ENCODE data around the gene CFAP65.

DNA sequence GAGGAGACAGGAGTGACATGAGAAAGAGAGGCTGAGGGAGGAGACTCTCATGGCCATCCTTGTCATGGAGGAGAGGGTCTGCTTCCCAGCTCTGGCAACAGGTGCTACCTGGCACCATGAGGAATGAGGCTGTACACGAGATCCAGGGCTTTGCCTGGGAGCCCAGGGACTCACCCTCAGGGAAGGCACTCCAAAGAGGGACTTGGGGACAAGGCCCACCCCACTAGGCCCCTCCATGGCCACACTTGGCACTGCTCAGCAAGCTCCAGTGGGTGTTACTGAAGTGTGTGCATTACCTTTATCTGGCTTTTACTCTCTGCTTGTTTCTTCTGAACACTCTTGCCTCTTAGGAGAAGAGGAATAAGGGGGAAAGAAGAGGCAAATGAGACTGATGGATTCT lies 2.7 kb downstream of the CFAP65 start:
- TF ChIP-seq JUNB (CRISPR knock-in tag; IDR thresholded peaks at IDR 0.05; ENCODE audit: borderline replicate concordance) (no peak), ZBTB8A (CRISPR knock-in tag; IDR thresholded peaks at IDR 0.05; ENCODE audit: borderline replicate concordance, low read depth) (no peak), SETDB1 (CRISPR knock-in tag; IDR thresholded peaks at IDR 0.05; ENCODE audit: borderline replicate concordance) (no peak), JUND (CRISPR knock-in tag; IDR thresholded peaks at IDR 0.05) (no peak), FOXO1 (CRISPR knock-in tag; IDR thresholded peaks at IDR 0.05) (no peak)
- TF ChIP-seq, protein P1, sequence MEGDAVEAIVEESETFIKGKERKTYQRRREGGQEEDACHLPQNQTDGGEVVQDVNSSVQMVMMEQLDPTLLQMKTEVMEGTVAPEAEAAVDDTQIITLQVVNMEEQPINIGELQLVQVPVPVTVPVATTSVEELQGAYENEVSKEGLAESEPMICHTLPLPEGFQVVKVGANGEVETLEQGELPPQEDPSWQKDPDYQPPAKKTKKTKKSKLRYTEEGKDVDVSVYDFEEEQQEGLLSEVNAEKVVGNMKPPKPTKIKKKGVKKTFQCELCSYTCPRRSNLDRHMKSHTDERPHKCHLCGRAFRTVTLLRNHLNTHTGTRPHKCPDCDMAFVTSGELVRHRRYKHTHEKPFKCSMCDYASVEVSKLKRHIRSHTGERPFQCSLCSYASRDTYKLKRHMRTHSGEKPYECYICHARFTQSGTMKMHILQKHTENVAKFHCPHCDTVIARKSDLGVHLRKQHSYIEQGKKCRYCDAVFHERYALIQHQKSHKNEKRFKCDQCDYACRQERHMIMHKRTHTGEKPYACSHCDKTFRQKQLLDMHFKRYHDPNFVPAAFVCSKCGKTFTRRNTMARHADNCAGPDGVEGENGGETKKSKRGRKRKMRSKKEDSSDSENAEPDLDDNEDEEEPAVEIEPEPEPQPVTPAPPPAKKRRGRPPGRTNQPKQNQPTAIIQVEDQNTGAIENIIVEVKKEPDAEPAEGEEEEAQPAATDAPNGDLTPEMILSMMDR (CRISPR knock-in tag; IDR thresholded peaks at IDR 0.05), result no peak
- TF ChIP-seq, protein P2, sequence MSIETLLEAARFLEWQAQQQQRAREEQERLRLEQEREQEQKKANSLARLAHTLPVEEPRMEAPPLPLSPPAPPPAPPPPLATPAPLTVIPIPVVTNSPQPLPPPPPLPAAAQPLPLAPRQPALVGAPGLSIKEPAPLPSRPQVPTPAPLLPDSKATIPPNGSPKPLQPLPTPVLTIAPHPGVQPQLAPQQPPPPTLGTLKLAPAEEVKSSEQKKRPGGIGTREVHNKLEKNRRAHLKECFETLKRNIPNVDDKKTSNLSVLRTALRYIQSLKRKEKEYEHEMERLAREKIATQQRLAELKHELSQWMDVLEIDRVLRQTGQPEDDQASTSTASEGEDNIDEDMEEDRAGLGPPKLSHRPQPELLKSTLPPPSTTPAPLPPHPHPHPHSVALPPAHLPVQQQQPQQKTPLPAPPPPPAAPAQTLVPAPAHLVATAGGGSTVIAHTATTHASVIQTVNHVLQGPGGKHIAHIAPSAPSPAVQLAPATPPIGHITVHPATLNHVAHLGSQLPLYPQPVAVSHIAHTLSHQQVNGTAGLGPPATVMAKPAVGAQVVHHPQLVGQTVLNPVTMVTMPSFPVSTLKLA (IDR thresholded peaks at IDR 0.05), result no peak
- TF ChIP-seq, protein P3, sequence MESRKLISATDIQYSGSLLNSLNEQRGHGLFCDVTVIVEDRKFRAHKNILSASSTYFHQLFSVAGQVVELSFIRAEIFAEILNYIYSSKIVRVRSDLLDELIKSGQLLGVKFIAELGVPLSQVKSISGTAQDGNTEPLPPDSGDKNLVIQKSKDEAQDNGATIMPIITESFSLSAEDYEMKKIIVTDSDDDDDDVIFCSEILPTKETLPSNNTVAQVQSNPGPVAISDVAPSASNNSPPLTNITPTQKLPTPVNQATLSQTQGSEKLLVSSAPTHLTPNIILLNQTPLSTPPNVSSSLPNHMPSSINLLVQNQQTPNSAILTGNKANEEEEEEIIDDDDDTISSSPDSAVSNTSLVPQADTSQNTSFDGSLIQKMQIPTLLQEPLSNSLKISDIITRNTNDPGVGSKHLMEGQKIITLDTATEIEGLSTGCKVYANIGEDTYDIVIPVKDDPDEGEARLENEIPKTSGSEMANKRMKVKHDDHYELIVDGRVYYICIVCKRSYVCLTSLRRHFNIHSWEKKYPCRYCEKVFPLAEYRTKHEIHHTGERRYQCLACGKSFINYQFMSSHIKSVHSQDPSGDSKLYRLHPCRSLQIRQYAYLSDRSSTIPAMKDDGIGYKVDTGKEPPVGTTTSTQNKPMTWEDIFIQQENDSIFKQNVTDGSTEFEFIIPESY (CRISPR knock-in tag; IDR thresholded peaks at IDR 0.05), result no peak
- TF ChIP-seq, protein P4, sequence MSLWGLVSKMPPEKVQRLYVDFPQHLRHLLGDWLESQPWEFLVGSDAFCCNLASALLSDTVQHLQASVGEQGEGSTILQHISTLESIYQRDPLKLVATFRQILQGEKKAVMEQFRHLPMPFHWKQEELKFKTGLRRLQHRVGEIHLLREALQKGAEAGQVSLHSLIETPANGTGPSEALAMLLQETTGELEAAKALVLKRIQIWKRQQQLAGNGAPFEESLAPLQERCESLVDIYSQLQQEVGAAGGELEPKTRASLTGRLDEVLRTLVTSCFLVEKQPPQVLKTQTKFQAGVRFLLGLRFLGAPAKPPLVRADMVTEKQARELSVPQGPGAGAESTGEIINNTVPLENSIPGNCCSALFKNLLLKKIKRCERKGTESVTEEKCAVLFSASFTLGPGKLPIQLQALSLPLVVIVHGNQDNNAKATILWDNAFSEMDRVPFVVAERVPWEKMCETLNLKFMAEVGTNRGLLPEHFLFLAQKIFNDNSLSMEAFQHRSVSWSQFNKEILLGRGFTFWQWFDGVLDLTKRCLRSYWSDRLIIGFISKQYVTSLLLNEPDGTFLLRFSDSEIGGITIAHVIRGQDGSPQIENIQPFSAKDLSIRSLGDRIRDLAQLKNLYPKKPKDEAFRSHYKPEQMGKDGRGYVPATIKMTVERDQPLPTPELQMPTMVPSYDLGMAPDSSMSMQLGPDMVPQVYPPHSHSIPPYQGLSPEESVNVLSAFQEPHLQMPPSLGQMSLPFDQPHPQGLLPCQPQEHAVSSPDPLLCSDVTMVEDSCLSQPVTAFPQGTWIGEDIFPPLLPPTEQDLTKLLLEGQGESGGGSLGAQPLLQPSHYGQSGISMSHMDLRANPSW (CRISPR knock-in tag; IDR thresholded peaks at IDR 0.05; ENCODE audit: borderline replicate concordance), result no peak
- TF ChIP-seq, protein P5, sequence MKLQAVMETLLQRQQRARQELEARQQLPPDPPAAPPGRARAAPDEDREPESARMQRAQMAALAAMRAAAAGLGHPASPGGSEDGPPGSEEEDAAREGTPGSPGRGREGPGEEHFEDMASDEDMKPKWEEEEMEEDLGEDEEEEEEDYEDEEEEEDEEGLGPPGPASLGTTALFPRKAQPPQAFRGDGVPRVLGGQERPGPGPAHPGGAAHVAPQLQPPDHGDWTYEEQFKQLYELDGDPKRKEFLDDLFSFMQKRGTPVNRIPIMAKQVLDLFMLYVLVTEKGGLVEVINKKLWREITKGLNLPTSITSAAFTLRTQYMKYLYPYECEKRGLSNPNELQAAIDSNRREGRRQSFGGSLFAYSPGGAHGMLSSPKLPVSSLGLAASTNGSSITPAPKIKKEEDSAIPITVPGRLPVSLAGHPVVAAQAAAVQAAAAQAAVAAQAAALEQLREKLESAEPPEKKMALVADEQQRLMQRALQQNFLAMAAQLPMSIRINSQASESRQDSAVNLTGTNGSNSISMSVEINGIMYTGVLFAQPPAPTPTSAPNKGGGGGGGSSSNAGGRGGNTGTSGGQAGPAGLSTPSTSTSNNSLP (IDR thresholded peaks at IDR 0.05; ENCODE audit: low read depth, low read length), result no peak
- TF ChIP-seq, protein P6, sequence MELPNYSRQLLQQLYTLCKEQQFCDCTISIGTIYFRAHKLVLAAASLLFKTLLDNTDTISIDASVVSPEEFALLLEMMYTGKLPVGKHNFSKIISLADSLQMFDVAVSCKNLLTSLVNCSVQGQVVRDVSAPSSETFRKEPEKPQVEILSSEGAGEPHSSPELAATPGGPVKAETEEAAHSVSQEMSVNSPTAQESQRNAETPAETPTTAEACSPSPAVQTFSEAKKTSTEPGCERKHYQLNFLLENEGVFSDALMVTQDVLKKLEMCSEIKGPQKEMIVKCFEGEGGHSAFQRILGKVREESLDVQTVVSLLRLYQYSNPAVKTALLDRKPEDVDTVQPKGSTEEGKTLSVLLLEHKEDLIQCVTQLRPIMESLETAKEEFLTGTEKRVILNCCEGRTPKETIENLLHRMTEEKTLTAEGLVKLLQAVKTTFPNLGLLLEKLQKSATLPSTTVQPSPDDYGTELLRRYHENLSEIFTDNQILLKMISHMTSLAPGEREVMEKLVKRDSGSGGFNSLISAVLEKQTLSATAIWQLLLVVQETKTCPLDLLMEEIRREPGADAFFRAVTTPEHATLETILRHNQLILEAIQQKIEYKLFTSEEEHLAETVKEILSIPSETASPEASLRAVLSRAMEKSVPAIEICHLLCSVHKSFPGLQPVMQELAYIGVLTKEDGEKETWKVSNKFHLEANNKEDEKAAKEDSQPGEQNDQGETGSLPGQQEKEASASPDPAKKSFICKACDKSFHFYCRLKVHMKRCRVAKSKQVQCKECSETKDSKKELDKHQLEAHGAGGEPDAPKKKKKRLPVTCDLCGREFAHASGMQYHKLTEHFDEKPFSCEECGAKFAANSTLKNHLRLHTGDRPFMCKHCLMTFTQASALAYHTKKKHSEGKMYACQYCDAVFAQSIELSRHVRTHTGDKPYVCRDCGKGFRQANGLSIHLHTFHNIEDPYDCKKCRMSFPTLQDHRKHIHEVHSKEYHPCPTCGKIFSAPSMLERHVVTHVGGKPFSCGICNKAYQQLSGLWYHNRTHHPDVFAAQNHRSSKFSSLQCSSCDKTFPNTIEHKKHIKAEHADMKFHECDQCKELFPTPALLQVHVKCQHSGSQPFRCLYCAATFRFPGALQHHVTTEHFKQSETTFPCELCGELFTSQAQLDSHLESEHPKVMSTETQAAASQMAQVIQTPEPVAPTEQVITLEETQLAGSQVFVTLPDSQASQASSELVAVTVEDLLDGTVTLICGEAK (IDR thresholded peaks at IDR 0.05), result no peak
- TF ChIP-seq, protein P6 (CRISPR knock-in tag; IDR thresholded peaks at IDR 0.05), result no peak
- TF ChIP-seq, protein P7, sequence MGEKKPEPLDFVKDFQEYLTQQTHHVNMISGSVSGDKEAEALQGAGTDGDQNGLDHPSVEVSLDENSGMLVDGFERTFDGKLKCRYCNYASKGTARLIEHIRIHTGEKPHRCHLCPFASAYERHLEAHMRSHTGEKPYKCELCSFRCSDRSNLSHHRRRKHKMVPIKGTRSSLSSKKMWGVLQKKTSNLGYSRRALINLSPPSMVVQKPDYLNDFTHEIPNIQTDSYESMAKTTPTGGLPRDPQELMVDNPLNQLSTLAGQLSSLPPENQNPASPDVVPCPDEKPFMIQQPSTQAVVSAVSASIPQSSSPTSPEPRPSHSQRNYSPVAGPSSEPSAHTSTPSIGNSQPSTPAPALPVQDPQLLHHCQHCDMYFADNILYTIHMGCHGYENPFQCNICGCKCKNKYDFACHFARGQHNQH (CRISPR knock-in tag; IDR thresholded peaks at IDR 0.05), result no peak

Measured in HepG2 (cell line).